MCF 10A (cell line): ENCODE measurements around the gene MKKS. TPM values are rescaled to one million over a fixed set of nuclear protein-coding genes. Genes with fewer than 3 reads are reported as not detected.
"Not testable (repeated sequence)": the region's sequence is repeated elsewhere in the genome, so short reads cannot be mapped to it uniquely, and the experiment has no call there.

Source experiments
- BruUV-seq: library from RNA; stranded (reverse); fragments of 400-500 nt; replicated peaks from 2 replicates; lab custom pipeline; 2021; lab: Mats Ljungman, UMichigan
- CTCF ChIA-PET: fragments of 300-600 bp; sonication (Branson Sonifier 250); formaldehyde crosslinking; extraction: SDS; loops from one replicate; lab custom pipeline; 2021; ENCODE audit warnings: antibody characterized with exemption, inconsistent platforms; lab: Yijun Ruan, JAX
- POLR2A ChIA-PET: fragments of 300-600, 350-650 bp; sonication (Branson Sonifier 250); formaldehyde crosslinking; extraction: SDS; loops from one replicate; lab custom pipeline; 2020; ENCODE audit warnings: antibody characterized with exemption, inconsistent platforms; lab: Yijun Ruan, JAX
- DNase-seq: peaks from one replicate; pipeline ENCODE4 v3.0.0-alpha.2; 2018; ENCODE audit not compliant: unreplicated experiment
- H3K27ac Mint-ChIP-seq: one replicate; pipeline ENCODE4 v1.8.0; 2022; ENCODE audit warnings: mild to moderate bottlenecking, low read depth, mixed read lengths; ENCODE audit not compliant: unreplicated experiment
- H3K27me3 Mint-ChIP-seq: one replicate; pipeline ENCODE4 v1.8.0; 2022; ENCODE audit warnings: mixed read lengths; ENCODE audit not compliant: insufficient read depth, unreplicated experiment
- H3K36me3 Mint-ChIP-seq: one replicate; pipeline ENCODE4 v1.8.0; 2022; ENCODE audit warnings: mild to moderate bottlenecking, moderate library complexity, mixed read lengths; ENCODE audit not compliant: insufficient read depth, unreplicated experiment
- H3K4me1 Mint-ChIP-seq: one replicate; pipeline ENCODE4 v1.8.0; 2022; ENCODE audit warnings: mixed read lengths; ENCODE audit not compliant: insufficient read depth, unreplicated experiment
- H3K4me3 Mint-ChIP-seq: one replicate; pipeline ENCODE4 v1.8.0; 2022; ENCODE audit warnings: mild to moderate bottlenecking, moderate library complexity, mixed read lengths; ENCODE audit not compliant: unreplicated experiment
- H3K9me3 Mint-ChIP-seq: one replicate; pipeline ENCODE4 v1.8.0; 2022; ENCODE audit warnings: mixed read lengths; ENCODE audit not compliant: unreplicated experiment
- CTCF ChIP-seq: fragments of 200-600 bp; IDR thresholded peaks from one replicate; pipeline ENCODE4 v1.8.0; 2022; ENCODE audit warnings: antibody characterized with exemption, mild to moderate bottlenecking; ENCODE audit not compliant: unreplicated experiment
- intact Hi-C: fragments of 100-400 bp; cut with micrococcal nuclease; formaldehyde crosslinking; loops from 2 replicates; pipeline ENCODE4 v1.14.1; 2022
- total RNA-seq: library from RNA; stranded (reverse); gene quantifications from 2 replicates; pipeline ENCODE4 v1.2.3, GENCODE V29; 2022

MKKS gene
- total RNA-seq, 1 experiment from 2014 or later: 44.5 TPM

- Mint-ChIP-seq H3K4me1 (peaks cover 34% of the 10 kb centered on the region), H3K9me3 (no peaks in the 10 kb centered on the region), H3K36me3 (peaks cover 46% of the 10 kb centered on the region), H3K4me3 (no peak overlapping the region), H3K27me3 (no peaks in the 10 kb centered on the region), H3K27ac (peak overlapping the region; percentile 74)
- BruUV-seq: no TSS peak
- TF ChIP-seq CTCF: peak; percentile 72
- ChIA-PET CTCF (interaction anchor here (0.5 to 8.8 kb wide), 87 partner anchors 8 to 1870 kb away, joined by 3 to 345 read pairs (median 4); partner anchors contain the start of genes ANKEF1 and SLX4IP), POLR2A (interaction anchor here (0.6 to 5.7 kb wide), 7 partner anchors 7 to 846 kb away, joined by 3 to 53 read pairs (median 4); partner anchors contain the start of genes MKKS and SLX4IP)
- peak; percentile 72 for DNase-seq
- intact Hi-C loops: loop anchor here (1.0 to 10.0 kb wide), 5 partner anchors 110 to 810 kb away; no protein-coding TSS in a partner anchor
Observed at GRCh38 chr20:10427060-10427692, 6.8 kb downstream of the MKKS start.

GRCh38 chr20:10423735-10424134 lies 10.3 kb downstream of the MKKS start:
- Mint-ChIP-seq H3K4me1 (peaks cover 20% of the 10 kb centered on the region), H3K4me3 (no peak overlapping the region), H3K27ac (no peak overlapping the region), H3K27me3 (no peaks in the 10 kb centered on the region), H3K9me3 (no peaks in the 10 kb centered on the region), H3K36me3 (peaks cover 32% of the 10 kb centered on the region)
- ChIA-PET POLR2A (interaction anchor here (1.4 to 5.7 kb wide), 2 partner anchors 11 to 15 kb away, joined by 5 to 53 read pairs; partner anchors contain the start of genes MKKS and SLX4IP), CTCF (interaction anchor here (0.8 to 8.8 kb wide), 6 partner anchors 8 to 807 kb away, joined by 3 to 345 read pairs (median 22); no protein-coding TSS in a partner anchor)
- no TSS peak for BruUV-seq
- intact Hi-C loops: loop anchor here (10.0 kb wide), 1 partner anchor 199 kb away; no protein-coding TSS in a partner anchor
- no peak for DNase-seq
- TF ChIP-seq CTCF: no peak

- Mint-ChIP-seq H3K4me1 (peaks cover 33% of the 10 kb centered on the region), H3K9me3 (no peaks in the 10 kb centered on the region), H3K27me3 (no peaks in the 10 kb centered on the region), H3K4me3 (peak overlapping the region; percentile 63), H3K36me3 (peaks cover 25% of the 10 kb centered on the region), H3K27ac (peak overlapping the region; percentile 84)
- peak; percentile 84 for DNase-seq
- no peak for TF ChIP-seq CTCF
- intact Hi-C loops: loop anchor here (5.0 to 10.0 kb wide), 2 partner anchors 195 to 347 kb away; no protein-coding TSS in a partner anchor
- ChIA-PET POLR2A (interaction anchor here (0.8 to 1.0 kb wide), 3 partner anchors 12 to 431 kb away, joined by 3 to 8 read pairs (median 5); partner anchors contain the start of genes MKKS and SLX4IP), CTCF (interaction anchor here (4.1 kb wide), 1 partner anchor 442 kb away, joined by 38 read pairs; no protein-coding TSS in a partner anchor)
- BruUV-seq: no TSS peak
Observed at GRCh38 chr20:10419550-10420133, 14.4 kb downstream of the MKKS start.

GRCh38 chr20:10417218-10417617 lies 16.8 kb downstream of the MKKS start:
- ChIA-PET CTCF (interaction anchor here (0.9 to 12.0 kb wide), 4 partner anchors 11 to 439 kb away, joined by 3 to 107 read pairs (median 38); no protein-coding TSS in a partner anchor), POLR2A (interaction anchor here (1.5 to 6.8 kb wide), 2 partner anchors 17 to 94 kb away, joined by 4 to 86 read pairs; partner anchors contain the start of genes MKKS and SLX4IP)
- Mint-ChIP-seq H3K4me3 (peak overlapping the region; percentile 63), H3K27ac (peak overlapping the region; percentile 84), H3K4me1 (peaks cover 33% of the 10 kb centered on the region), H3K36me3 (peaks cover 10% of the 10 kb centered on the region)
- H3K27me3 Mint-ChIP-seq, H3K9me3 Mint-ChIP-seq, BruUV-seq, DNase-seq: not testable (repeated sequence)
- intact Hi-C loops: loop anchor here (5.0 kb wide), 1 partner anchor 345 kb away; no protein-coding TSS in a partner anchor
